HG03025 (cell line): ENCODE measurements around the gene AHNAK.

Experiments
- ATAC-seq: cut with Tn5 transposase; IDR thresholded peaks from one replicate; pipeline ENCODE4 v1.9.1; 2021; ENCODE audit warnings: mild to moderate bottlenecking, moderate library complexity; ENCODE audit not compliant: unreplicated experiment, low FRiP score

AHNAK gene

DNA sequence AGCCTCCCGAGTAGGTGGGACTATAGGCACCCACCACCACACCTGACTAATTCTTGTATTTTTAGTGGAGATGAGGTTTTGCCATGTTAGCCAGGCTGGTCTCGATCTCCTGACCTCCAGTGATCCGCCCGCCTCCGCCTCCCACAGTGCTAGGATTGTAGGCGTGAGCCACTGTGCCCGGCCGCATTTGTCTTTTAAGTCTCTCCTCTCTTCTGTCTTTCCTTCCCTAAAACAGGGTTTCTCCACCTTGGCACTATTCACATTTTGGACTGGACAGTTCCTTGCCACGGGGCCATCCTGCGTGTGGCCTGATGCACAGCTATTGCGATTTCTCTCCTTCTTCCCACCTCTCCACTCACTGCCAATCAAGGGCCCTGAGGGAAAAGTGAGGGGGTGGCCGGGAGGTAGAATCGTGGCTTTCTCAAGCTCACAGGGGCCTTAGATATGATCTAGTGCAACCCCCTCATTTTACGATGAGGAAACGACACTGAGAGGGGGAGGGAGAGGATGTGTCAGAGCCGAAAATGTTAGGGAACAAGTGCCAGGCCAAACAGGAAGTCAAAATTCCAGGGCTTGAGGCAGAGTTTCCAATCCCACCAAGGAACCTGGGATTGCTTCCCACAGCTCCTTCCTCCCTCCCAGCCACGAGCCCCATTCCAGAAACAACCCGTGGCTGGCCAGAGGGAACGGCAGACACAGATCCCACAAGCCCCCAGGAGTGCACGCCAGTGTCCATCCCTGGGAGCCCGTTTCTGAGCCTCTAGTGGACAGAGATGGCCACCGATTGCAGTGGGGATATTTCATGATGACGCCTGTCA is 106.6 kb downstream of the AHNAK start:
- ATAC-seq: no peak

DNA sequence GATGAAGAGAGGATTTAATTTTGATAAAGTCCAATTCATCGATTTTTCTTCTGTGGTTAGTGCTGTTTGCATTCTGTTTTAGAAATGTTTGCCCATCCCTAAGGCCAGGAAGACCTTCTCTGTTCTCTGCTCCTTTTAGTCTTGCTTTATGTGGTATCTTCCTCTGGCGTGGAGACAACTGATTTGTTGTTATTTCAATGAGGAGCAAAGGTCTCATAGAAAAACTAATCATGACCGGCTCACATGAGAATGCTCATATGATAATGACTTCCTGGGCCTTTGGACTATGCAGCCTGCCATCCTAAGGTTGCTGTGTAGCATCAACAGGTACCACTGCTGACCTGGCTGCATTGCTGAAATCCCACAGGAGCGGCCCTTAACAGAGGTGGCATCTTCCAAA is 108.0 kb downstream of the AHNAK start:
- no peak for ATAC-seq

DNA sequence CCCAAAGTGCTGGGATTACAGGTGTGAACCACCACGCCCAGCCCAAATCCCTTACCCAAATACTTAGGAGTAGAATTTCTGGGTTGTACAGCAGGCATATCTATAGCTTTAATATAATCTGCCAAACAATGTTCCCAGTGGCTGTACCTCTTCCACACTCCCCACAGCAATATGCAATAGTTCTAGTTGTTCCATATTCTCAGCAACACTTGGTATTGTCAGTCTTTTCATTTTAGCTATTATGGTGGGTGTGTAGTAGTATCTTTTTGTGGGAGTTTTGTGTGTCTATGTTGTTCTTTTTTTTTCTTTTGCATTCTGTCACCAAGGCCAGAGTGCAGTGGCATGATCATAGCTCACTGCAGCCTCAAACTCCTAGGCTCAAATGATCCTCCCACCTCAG is 109.0 kb downstream of the AHNAK start:
- no peak for ATAC-seq

GRCh38 chr11:62435846-62436660 is 110.6 kb downstream of the AHNAK start:
- ATAC-seq: no peak

GRCh38 chr11:62433904-62434276 is 112.7 kb downstream of the AHNAK start:
- ATAC-seq: no peak

GRCh38 chr11:62433141-62433903 is 113.3 kb downstream of the AHNAK start:
- no peak for ATAC-seq

DNA sequence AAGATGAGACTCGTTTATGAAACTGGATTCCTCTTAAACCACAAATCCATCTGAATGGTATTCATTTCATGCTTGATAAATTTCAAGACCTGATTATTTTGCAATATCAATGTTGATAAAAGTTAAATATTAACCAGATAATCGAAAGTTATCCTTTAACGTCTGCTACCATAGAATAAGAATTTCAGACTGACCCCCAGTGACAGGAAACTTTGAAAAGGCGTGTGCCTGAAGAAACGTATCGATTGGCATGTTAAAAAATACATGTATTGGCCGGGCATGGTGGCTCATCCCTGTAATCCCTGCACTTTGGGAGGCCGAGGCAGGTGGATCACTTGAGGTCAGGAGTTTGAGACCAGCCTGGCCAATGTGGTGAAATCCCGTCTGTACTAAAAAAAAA is 113.9 kb downstream of the AHNAK start:
- no peak for ATAC-seq

DNA sequence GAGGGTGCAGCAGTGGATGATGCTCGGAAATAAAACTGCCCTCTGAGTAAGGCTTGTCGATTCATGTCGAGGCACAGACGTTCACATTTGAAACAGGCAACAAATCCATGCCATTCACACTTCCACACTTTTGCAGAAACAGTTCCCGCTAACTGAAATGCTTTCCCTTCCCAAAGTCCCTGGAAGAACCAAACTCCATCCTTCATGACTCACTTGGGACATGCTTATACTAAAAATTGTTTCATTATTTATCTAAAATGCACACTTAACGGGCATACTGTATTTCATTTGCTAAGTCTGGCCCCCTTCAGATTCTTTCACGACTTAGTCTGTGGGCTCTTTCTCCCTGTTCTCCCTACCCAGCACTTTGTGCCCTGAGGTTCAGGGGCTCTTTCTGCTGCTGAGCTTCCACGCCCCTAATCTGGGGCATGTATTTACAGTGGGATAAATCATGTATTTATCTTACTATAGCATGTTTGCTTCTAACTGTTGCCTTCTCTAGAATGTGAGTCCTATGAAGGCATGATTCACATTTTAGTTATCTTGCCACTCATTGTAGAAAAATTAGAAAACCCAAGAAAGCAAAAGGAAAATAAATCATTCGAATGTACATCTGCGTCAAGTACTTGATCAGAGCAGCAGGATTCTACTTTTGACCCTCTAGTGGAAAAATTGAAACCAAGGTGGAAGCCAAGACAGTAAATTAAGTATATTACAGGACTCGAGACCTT is 115.3 kb downstream of the AHNAK start:
- ATAC-seq: no peak

GRCh38 chr11:62430425-62430824 is 116.2 kb downstream of the AHNAK start:
- ATAC-seq: no peak

- ATAC-seq: no peak
These were observed 117.6 kb downstream of the AHNAK start for GRCh38 chr11:62428871-62429560.

DNA sequence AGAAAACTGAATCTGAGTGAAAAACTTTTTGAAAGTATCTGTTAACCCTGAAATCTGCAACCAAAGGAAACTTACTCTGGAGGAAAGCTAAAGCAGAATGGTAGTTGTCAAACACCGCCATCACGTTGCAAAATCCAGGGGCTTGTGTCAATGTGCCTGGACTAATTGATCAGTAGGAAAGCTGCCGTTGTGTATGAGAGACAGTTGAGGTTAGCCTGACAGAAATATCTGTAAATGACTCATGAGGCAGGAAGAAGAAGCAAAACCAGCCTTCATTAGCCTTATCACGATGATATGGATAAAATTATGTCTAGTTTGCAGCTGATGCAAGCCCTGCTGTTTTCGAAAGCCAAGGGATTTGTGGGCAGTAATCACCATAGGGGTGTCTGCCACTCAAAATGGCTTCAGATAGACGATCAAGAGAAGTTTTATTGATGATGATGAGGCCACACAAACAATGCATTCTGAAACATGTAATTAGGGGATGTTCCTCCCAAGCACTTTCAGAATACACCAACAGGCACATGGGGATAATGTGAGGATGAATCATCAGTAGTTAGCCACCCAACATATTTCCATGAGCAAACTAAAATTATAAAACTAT is 118.9 kb downstream of the AHNAK start:
- no peak for ATAC-seq

GRCh38 chr11:62423012-62423411 is 123.6 kb downstream of the AHNAK start:
- ATAC-seq: no peak

- no peak for ATAC-seq
These were observed 124.6 kb downstream of the AHNAK start for GRCh38 chr11:62421996-62422395.

DNA sequence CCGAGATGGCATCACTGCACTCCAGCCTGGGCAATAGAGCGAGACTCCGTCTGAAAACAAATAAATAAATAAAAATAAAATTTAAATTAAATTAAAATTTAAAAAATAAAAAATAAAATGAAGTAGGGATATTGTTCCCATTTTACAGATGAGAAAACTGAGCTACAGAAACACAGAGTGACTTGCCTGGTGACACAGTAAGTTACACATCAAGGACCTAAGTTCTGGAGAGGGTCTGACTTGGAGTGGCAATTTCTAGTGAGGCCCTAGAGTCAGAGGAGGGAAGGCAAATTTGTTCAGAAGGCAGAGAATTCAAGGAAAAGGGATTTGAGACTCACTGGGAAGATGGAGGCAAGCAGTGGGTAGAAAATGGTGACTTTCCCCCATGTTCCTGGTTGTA is 125.7 kb downstream of the AHNAK start:
- no peak for ATAC-seq

DNA sequence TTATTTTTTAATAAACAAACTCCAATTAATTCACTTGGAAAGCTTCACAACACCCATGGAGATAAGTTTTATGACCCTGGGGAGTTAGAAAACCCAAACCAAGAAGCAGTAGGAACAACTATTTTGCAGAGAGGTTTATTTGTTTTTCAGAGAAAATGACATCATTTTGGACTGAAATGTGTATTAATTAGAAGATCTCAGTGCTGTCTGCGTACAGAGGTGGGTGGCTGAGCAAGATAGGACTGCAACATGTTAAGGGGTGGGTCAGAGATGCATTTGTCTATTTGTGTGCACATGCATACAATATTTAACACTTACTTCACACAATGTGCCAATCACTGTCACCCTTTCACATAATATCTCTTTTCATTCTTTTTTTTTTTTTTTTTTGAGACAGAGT is 126.7 kb downstream of the AHNAK start:
- no peak for ATAC-seq

DNA sequence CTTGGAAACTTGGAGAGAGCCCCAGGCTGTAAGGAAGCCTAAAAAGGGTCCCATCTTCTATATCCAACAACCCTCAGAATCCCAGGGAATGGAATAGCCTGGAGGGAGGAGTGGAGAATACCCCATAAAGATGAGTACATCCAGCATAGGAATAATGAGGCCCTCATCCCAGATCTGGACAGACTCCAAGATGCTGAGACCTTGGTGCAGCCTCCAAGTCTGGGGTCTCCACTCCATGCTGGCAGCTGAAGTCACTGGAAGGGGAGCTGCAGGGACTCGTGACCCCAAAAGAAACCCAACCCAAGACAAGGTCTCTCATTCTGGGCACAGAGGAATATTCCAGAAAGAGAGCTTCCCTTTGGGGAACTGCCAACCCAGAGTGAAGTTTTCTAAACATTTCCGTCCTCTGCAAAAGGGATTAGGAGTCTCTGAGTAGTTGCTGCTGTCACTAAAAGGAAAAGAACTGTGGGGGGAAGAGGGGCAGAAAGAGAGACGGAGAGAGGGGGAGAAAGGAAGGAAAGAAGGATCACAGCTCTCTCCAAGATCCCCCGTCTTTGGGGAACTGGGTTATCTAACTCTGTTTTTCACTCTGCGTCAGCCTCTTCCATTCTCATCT is 127.2 kb downstream of the AHNAK start:
- ATAC-seq: no peak

DNA sequence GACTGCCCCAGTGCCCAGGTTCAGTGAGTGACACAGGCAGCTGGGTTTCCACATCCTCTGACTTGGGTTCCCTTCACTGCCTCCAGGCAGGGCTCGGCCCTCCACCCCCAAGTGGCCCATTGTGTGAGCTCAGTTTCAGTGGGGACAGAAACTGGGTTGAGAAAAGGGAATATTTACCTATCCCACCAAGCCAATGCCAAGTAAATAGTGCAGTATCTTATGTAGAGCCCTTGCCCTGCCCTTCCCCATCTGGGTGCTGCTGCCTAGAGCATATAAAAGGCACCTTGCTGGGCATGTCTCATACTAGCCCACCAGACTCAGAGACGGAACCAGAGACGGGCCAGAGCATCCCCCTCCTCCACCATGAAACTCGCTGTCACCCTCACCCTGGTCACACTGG is 127.9 kb downstream of the AHNAK start, which contains the start of gene SCGB1A1:
Gene SCGB1A1 (plus strand): TSS at position 301 of the 400 bp plus-strand sequence. CDS start 63 bp downstream, at position 364.
- ATAC-seq: no peak

DNA sequence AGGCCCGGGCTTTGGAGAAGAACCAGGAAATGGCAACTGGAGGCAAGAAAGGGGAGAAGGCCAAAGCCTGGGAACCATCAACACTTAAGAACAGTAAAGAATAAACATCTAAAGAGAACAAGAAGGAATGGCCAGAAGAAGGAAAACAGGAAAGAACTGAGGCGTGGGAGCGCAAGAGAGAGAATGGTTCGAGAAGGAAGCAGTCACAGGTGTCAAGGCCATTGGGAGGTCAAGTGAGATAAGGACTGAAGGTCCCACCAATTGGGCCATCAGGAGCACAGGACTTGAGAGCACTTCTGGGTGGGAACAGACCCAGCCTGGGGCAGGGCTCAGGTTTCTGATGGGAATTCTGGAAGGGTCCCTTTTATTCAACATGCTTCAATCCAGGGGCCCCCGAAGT is 128.5 kb downstream of the AHNAK start:
- ATAC-seq: no peak

DNA sequence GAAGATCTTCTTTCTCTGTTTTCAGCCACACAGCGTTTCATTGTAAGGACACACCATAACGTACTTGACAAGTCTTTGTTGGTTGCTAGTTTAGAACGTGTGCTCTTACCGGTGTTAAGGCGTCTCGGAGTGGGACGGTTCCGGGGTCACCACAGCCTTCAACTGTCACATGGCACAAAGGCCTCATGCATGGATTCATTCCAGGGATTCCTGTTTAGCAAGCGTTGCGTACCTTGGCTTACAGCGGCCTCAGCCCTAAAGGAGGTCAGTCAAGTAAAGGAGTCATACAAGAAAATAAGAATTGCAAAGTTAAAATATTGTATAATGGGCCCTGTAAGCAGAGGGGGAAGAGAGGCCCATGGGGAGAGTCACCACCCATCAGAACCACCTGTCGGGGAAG is 130.0 kb downstream of the AHNAK start:
- no peak for ATAC-seq
